GM21529 (cell line): ENCODE data around the gene MAGI1.

Experiments
- ATAC-seq: cut with Tn5 transposase; IDR thresholded peaks from one replicate; pipeline ENCODE4 v1.9.1; 2021; ENCODE audit not compliant: unreplicated experiment

MAGI1 gene

GRCh38 chr3:66015841-66016240, 22.9 kb downstream of the MAGI1 start:
- no peak for ATAC-seq

GRCh38 chr3:66014651-66015050, 24.1 kb downstream of the MAGI1 start:
- no peak for ATAC-seq

GRCh38 chr3:66014056-66014455, 24.7 kb downstream of the MAGI1 start:
- ATAC-seq, result no peak

- no peak for ATAC-seq
These were observed 26.0 kb downstream of the MAGI1 start for GRCh38 chr3:66012711-66013110.

- ATAC-seq, result no peak
These were observed 27.7 kb downstream of the MAGI1 start for GRCh38 chr3:66010739-66011655.

- ATAC-seq, result no peak
These were observed 28.4 kb downstream of the MAGI1 start for GRCh38 chr3:66010348-66010738.

- ATAC-seq, result no peak
These were observed 34.5 kb downstream of the MAGI1 start for GRCh38 chr3:66004244-66004643.

GRCh38 chr3:66001626-66002025, 37.1 kb downstream of the MAGI1 start:
- ATAC-seq, result no peak

GRCh38 chr3:66000506-66000905, 38.2 kb downstream of the MAGI1 start:
- ATAC-seq, result no peak

- ATAC-seq, result no peak
These were observed 39.1 kb downstream of the MAGI1 start for GRCh38 chr3:65999606-66000005.

GRCh38 chr3:65996589-65996988, 42.1 kb downstream of the MAGI1 start:
- ATAC-seq, result no peak

GRCh38 chr3:65995515-65995914, 43.2 kb downstream of the MAGI1 start:
- ATAC-seq, result no peak

GRCh38 chr3:65995030-65995429, 43.7 kb downstream of the MAGI1 start:
- no peak for ATAC-seq

GRCh38 chr3:65993134-65993900, 45.4 kb downstream of the MAGI1 start:
- no peak for ATAC-seq

GRCh38 chr3:65992106-65992505, 46.6 kb downstream of the MAGI1 start:
- no peak for ATAC-seq

- no peak for ATAC-seq
These were observed 50.1 kb downstream of the MAGI1 start for GRCh38 chr3:65988411-65989180.

- ATAC-seq, result no peak
These were observed 52.4 kb downstream of the MAGI1 start for GRCh38 chr3:65986285-65986684.

- no peak for ATAC-seq
These were observed 53.7 kb downstream of the MAGI1 start for GRCh38 chr3:65984975-65985374.

GRCh38 chr3:65983100-65983499, 55.6 kb downstream of the MAGI1 start:
- ATAC-seq, result no peak

- ATAC-seq, result no peak
These were observed 59.0 kb downstream of the MAGI1 start for GRCh38 chr3:65979731-65980130.

GRCh38 chr3:65979162-65979561, 59.6 kb downstream of the MAGI1 start:
- ATAC-seq, result no peak
